EH (cell line): ENCODE results near the gene TNS1.

Experiments used
- DNase-seq: peaks from one replicate; pipeline ENCODE4 v3.0.0-alpha.2; 2015; ENCODE audit warnings: low read depth

TNS1 gene

DNA sequence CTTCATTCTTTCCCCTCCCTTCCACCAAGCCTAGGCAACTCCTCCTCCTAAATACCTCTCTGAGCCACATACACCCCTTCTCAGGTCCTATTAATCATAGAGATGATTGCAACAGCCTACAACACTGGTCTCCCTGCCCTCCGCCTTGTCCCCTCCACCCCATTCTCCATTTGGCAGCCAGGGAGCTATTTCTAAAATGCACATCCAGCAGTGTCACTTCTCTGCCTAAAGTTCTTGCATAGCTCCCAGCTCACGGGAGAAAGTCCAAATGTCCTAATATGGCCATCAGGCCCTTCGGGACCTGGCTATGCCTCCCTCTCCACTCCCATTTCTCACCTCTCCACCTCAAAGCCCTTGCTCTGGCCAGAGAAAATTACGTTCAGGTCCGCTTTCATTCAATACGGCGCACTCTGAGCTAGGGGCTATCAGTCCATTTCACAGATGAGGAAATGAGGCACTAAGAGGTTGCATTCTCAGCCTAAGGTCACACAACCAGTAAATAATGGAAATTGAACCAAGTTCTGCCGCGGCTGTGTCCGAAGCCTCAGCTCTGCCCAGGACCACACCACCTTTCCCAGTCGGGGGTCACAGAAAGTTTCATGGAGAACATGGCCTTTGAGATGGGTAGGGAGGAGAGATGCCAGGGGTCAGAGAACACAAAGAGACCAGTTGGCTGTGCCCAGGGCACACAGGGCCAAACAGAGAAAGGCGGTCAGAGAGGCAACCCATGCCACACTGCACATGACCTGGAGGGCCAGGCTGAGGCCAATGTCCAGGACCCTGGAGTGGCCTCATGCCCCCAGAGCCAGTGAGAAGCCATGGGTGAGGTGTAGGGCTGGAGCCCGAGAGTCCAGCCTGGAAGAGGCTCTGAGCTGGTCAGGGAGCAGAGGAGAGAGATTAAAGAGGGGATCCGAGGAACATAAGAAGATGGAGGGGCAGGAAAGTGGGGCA is 72.8 kb downstream of the TNS1 start:
- DNase-seq = peak; percentile 97

DNA sequence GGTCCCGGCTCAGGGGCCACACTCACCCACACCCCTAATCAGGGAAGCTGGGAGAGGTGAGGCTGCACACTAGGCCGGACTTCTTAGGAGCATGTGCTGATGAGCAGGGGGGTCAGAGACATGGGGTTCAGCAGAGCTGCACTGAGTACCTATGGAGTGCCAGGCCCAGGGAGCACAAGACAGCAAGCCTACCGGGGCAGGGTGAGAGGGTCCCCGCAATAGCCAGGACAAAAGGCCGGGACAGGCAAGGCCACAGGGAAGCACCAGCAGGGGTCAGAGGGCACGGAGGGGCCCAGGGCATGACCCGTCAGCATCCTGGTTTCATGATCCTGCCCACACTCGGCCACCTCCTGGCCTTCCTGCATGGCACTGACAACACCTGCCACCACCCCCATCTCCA is 73.5 kb downstream of the TNS1 start:
- DNase-seq = no peak

DNA sequence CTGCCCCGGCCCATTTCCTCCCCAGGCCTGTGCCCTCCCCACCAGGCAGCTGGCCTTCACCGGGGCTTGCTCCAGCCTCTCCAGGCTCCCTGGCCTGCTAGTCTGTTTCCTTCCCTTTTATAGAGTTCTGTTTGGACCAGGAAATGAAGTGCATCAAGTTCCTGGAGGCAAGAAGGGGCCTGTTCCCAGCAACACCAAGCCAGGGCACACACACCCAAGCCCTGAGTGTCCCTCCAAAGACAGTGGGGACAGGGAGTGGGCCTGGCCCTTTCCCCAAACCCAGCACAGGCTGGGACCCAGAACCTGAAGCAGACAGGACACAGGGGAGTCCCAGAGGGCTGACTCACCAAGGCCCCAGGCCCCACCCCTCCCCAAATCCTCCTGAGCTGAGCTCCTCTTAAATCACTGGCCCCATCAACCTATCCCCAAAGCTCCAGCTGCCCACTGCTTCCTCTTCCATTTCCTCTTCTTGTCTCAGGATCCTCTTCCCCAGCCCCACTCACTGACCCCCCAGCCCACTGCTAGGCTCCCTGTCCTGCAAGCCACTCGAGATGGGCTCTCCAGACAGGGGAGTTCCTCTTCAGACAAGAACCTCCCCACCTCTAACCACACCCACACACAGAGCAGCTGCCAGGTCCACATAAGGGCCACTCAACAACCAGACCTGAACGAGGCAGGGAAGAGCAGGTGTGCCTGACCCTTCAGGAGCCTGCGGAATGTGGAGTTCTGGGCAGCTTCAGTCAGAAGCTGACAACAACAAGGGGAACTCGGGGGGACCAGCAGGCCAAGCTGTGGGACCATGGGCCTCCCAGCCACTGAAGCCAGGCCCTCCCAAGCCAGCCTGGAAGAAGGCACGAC is 74.2 kb downstream of the TNS1 start:
- peak; percentile 62 for DNase-seq

DNA sequence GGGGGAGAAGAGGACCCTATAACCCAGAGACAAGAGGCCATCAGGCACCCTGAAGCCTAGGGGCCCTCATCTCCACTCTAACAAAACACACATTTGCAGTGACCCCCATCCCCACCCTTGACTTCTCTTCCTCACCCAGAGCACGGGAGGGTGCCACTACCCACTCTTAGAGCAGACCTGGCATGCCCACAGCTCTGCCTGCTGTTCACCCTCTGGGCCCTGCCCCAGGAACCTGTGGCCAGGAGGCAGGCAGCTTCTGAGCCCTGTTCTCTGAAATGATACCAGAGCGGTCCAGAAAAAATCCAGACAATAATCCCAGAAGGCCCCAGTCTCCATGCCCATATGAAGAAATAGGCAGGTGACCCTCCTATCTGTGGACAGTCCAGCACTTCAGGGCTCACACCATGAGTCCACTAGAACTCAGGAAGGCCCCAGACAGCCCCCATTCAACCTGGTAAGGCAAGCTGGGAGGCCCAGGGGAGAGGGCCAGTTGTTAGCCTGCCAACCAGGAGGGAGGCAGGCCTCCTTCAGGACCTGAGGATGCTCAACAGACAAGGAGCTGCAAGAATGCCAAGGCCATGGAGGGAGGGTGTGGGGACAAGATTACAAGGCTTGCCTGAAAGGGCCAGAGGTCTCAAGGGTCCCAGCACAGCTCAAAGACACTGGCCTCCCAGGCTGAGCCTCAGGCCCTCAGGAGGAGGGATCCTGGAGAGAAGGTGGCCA is 75.0 kb downstream of the TNS1 start:
- no peak for DNase-seq

DNA sequence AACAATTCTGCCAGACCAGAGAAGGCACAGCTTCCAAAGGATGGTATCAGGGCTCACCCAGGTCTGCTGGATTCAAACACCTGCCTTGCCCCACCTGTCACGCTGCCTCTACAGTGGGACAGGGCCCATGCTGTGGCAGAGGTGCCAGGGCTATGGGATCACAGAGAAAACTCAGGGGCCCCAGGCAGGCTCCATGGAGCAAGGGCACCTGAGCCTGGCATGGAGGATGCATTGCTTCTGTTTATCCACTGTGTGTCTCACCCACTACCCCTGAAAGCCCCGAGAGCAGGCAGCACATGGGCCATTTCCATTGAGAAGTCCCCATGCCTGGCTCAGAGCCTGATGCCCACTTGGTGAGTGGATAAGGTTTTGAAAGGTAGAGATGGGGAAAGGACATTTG is 76.0 kb downstream of the TNS1 start:
- no peak for DNase-seq

DNA sequence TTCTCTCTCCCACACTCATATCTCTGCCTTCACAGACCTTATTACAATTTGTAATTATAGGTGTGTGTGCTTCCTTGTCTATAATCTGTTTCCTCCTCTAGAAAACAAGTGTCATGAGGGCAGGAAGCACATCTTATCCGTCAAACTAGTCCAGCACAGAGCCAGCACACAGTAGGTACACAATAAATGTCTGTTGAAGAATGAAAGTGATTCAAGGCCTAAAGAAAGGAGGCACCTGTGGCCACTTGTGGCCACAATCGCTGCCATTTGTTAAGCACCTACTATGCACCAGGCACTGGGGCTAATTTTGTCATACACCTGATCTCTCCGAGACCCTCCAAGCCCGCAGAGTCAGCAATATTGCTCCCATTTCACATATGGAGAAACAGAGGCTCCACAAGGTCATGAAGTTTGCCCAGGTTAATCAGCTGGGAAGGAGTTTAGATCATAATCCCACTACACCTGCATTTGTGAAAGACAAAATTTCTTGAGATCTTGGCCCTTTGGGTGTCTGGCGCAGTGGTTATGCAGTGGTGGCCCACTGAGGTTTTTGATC is 78.4 kb downstream of the TNS1 start:
- no peak for DNase-seq

DNA sequence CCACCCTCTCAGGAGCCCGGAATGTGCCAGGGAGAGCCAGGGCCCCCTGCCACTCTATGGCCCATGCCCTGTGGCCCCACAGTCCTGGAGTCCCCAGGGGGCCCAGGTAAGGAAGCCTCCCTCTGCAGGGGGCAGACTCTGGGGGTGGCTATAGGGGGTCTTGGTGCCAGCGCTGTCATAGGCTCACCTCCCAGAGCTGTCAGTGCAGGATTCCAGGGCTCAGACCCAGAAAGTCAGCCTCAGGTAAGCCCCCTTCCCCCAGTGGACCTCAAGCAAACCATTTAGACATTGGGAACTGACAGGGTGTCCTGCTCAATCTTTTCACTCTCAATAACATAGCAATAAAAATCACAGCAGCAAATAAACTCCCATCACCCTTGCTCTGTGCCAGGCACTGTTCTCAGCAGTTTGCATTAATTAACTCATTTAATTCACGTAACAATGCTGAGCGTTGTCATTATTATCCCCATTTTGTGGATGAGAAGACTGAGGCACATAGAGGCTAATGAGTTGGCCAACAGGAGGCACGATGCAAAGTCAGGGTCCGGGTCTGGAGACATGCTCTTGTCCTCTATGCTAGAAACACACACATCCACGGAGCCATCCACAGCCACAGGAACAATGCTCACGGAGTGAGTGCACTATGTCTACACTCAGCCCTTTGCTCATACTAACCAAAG is 79.6 kb downstream of the TNS1 start:
- no peak for DNase-seq

DNA sequence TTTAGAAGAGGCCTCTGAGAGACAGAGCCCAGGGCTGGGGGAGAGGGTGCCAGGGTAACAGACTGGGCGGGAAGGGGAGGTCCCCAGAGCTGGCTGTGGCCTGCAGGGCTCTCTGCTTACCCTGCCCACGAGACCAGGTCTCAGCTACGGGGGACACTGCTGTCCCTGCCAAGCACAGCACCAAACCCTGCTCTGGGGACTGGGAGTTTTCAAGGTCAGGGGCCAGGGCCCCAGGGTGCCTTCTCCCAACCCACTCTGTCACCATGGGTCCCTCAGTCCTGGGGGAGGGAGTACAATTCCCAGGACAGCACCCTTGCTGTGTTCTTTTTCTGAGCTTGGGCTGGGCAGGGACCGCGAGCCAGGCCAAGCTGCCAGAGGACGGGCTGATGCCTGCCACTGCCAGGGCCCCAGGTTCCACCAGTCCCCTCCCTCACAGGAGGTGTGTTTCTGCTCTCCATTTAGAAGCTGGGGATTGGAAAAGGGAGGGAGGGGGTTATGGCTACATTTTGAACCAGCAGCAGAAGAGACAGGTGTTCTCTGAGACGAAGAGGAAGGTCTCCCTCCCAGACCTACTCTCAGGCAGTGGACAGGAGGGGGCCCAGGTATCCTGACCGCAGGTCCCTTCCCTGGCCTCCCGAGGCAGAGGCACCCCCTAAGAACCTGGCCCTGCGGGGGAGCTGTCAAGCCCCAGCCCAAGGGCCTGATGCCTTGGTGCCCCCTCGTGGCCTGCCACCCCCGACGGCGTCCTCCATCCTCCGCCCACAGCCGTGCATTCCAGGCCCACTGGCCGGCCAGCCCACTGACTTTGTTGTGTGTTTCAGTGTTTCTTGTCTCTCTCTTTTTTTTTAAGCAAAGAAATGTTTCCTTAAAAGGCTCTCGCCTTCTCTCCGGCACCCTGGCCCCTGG is 80.4 kb downstream of the TNS1 start:
- DNase-seq = peak; percentile 74

DNA sequence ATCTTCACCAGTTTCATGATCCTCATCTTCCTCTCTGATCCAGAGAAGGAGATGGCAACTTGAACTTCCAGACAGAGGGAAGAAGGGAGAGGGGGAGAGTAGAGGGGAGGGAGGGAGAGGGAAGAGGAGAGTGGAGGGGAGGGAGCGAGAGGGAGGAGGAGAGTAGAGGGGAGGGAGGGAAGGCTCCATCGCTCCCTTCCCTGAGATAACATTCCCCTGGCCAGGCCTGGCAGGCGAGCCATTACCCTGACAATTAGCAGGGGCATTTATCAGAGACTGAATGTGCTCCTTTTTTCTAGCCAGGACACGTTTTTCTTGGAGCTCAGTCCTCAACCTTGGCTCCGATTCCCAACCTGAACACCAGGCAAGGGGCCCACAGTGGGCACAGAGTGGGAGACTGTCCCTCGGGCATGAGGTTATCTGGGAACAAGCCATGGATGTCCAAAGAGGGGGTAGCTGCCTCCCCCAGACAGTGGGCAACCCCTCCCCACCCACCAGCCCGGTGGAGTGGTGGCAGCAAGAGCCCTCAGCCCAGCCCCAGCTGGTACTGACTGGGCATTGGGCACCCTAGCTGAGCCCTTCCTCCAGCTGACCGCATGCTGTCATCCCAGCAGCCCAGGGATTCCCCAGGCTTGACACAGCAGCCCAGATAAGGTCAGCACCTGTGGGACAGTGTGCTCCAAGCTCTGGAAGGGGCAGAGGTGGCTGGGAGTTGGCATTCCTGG is 81.8 kb downstream of the TNS1 start:
- DNase-seq = peak; percentile 81

DNA sequence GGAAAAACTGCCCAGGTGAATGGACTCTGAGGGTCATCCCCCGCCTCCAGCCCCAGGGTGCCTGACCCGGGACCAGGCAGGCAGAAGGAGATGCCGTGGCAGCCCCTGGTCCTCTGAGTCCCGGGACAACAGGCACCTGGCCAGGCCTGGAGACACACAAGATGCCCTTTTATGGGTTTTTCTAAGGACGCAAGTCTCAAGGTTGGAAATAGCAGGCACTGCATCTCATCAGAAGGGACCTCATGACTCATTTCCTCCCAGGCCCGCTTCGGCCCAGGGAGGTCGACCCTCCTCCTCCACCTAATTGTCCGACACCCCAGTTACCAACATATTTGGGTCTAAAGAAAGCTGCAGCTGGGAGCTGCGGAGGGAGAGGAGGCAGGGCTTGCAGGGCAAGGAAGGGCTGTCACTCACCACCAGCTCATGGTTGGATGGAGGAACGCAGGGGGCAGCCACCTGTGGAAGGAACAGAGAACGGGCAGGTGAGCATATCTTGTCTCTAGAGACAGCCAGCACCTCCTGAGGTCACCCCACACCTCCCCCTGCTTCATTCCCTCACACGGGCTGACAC is 82.9 kb downstream of the TNS1 start:
- peak; percentile 98 for DNase-seq

DNA sequence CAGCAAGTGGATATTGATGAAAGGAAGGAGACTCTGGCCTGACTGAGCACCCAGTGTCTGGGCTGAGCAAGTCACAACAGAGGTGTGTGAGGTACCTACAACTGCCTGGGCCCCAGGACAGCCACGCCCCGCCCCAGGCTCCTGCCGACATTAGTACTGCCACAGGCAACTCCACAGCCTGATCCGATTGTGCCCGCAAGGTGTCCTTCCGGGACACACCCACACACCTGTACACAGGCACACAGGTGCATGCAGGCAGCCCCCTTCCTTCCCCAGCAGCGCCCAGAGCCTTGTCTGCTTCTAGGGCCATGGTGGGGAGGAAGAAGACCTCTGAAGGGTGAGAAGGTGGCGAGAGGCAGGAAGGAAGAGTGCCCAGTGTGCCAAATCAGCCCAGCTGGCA is 83.6 kb downstream of the TNS1 start:
- DNase-seq = no peak

DNA sequence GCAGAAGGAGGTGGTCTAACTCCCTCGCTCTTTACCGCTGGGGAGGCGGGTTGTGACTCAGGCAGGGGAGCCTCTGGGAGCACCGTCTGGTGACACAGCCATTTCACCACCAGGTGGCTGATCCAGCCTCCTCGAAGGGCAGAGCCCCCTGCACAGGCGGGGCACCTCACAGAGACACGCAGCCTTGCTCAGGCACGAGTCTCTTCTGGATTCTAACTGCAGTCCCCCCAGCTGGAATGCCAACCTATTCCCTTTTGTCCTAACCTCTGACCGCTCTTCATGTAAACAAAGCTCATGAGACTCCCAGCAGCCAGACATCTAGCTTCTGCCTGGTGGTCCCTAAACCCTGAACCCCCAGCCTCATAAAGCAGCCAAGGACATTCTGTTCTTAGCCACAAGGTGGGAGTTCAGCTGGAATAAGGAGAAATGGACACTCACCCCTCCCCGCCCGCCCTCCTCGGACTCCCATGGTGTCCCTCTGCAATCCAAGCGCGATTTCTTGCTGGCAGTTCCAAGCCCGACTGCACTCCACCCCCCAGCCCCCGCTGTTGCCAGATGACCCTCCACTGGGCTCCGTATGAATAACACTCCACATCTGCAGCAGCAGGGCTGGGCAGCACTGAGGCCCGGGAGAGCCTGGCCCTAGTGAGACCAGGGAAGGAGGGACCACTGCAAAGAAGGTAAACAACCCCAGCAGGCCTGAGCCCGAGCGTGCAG is 84.3 kb downstream of the TNS1 start:
- no peak for DNase-seq

DNA sequence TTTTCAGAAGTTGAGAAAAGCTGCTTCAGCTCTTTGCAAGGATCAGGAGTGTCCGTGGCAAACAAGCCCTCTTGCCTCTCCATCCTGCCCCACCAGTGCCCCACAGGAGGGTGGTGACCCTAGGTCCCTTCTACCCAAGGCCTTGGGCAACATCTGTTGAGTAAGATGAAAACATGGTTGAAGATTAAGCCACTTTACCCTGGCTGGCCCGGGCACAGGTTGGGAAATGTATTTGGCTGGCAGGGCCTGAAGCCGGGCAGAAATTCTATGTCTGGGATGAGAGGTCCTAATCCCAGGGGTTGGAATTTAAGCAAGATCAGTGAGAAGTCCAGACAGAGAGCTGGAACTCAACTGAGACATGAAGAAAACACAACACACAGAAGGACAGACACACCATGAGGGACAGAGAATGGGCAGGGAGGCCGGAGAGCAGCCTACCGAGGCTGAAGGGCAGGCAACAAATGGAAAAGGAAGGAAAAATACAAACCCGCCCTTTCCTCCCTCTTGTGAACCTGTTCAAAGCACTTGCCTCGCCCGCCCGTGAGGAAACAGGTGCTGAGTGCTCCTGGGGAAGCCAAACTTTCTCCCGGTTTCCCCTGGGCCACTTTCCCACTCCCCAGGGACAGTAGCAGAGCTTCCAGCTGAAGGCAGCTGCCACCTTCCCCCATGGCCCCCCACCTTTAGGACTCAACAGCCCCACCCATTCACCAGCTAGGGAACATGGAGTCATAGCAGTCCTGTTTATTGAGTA is 86.1 kb downstream of the TNS1 start:
- DNase-seq = no peak

DNA sequence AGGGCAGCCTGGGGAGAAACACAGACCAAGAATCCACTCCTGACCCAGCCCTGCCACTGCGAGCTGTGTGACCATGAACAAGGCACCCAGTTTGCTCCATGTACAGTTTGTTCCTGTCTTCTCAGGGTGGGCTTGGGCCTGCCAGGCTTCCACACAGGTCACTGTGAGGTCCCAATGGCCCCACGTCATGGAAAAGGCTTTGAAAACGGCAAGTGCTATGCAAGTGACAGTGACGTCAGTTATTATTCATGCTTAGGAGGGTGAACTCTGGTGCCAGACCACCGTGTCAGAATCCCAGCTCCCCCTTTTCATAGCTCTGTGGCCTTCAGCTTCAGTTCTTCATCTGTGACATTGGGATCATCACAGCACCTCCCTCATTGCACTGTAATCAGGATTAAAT is 87.1 kb downstream of the TNS1 start:
- DNase-seq = no peak

DNA sequence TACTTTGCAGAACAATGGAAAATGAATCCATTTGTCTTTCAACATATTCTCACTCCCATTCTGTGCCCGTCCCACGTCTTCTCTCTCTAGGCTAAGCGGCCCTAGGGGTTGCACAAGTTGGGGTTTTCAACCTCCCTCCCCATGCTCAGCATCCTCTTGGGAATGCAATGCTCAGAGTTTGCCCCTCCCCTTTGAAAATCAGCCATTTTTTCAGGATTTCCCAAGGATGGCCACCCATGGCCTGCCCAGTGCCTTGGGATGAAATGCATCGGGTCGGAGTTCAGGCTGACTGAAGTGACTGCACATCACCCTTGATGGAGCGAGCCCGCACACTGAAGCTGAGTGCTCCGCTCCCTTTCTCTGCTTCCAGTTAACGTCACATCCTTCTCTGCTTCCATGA is 87.9 kb downstream of the TNS1 start:
- no peak for DNase-seq

DNA sequence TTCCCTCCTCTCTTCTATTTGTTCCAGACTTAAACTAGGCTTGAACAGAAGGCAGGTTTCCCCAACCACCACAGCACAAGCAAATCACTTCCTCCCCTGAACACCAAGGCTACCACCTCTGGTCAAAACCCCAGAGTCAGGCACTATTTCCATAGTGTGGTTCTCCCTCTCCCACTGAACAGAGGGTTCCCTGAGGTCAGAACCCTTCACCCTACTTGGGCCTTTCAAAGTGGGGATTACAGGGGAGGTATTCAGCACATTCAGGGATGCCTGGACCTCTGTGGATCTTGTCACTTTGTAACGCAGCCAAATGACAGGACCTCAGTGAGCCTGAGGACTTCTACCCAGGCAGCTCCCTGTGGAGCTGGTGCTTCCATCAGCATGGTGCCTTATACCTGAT is 88.7 kb downstream of the TNS1 start:
- DNase-seq = no peak

DNA sequence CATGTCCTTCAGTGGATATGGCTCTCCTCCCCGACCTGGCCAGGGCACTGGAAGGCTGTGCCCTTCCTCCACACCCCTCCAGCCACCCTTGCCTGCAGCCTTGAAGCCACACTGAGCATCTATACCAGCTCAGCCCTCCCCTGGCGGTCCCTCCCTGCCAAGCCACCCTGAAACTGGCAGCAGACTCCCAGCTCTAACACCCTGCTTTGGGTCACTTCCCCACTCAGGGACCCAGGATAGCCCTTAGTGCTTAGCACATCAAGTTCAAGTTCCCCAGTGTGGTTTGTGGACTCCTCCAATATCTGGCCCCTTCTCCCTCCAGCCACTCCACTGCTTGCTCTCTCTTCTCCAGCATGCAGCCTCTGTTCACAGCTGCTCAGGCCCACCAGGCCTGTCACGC is 89.4 kb downstream of the TNS1 start:
- DNase-seq = no peak
